ENCODE results near the gene PRLR.
"Not testable (repeated sequence)": the region's sequence is repeated elsewhere in the genome, so short reads cannot be mapped to it uniquely, and the experiment has no call there.

The PRLR gene

DNA sequence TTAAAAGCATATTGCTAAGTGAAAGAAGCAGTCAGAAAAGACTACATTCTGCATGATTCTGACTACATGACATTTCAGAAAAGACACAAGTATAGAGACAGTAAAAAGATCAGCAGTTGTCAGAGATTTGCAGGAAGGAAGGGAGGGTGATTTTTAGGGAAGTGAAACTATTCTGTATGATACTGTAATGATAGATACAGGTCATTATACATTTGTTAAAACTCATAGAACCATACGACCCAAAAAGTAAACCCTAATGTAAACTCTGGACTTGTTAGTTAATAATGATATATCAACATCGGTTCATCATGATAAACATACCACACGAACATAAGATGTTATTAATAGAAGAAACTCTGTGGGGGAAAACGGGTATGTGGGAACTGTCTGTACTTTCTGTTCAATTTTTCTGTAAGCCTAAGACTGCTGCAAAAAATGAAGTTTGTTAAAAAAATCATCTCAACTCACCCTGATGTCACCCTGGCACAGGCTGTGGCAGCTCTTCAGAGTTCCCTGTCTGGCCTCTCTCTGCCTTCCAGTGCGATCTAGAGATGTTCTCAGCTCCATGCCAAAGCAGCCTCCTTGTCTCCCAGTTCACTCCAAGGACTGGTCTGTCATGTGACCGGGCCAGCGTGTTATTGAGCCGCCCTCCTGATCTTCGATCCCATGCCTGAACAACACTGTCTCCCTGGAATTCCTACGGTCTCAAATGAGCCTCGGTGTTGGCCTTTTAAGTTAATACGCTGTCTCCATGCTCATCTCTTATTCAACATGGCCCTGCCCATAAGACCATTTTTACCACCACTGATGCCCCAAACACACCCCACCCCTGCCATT is 35.4 kb downstream of the PRLR start:
- no peak for ATAC-seq

GRCh38 chr5:35192506-35192905 is 37.8 kb downstream of the PRLR start:
- no peak for ATAC-seq

DNA sequence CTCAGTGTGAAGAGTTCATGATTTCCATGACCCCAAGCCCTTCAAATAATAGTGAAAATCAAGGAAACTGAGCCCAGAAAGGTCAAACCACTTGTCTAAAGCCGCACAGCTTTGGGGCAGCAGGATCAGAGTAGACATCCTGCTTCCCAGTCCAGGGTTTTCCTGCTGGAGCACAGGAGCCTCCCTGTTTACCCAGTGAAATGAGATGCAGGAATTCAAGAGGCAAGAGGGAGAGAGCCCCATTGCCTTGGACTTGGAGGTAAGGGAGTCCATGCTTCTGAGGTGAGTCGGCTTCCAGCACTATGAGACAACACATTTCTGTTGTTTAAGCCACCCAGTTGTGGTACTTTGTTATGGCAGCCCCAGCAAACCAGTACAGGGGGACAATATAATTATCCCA is 40.5 kb downstream of the PRLR start:
- ATAC-seq = not testable (repeated sequence)

DNA sequence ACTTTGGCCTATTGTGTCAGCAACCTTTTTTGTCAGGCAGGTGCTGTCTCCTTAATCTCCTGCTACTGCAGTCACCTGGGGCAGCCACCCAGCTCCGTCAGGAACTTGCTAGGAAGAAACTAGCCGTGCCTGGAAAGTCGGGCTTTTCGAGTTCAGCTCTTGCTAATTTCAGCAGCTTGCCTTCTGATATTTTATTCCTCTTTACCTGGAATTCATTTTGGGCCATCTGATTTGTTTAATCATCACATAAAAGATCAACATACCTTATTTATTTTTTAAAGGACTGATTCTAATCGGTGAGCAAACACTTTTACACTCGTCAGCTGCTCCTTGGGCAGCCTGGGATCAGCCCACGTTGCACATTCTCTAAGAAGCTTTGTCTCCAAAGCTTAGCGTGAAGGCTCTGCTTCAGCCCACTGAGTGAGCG is 42.2 kb downstream of the PRLR start:
- ATAC-seq = no peak

- ATAC-seq = not testable (repeated sequence)
These were observed 42.7 kb downstream of the PRLR start for GRCh38 chr5:35187621-35188020.

DNA sequence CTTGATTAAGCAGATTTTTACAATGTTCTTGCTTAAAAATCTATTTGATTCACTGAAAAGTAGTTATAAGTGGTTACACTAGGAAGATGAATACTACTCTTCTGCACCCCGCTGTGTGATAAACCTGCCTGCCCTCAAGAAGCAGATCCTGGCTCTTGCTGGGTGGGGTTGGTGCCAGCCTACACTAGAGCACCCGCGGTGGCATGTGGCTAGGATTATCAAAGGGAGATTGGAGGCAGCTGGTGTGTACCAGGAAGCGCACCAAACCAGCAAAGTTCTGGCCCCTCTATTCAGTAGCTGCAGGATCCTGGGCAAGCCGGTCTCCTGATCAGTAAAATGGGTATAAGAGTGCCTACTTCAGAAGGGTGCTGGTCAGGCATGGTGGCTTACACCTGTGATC is 43.5 kb downstream of the PRLR start:
- ATAC-seq = no peak

GRCh38 chr5:35185518-35185917 is 44.8 kb downstream of the PRLR start:
- ATAC-seq = no peak

DNA sequence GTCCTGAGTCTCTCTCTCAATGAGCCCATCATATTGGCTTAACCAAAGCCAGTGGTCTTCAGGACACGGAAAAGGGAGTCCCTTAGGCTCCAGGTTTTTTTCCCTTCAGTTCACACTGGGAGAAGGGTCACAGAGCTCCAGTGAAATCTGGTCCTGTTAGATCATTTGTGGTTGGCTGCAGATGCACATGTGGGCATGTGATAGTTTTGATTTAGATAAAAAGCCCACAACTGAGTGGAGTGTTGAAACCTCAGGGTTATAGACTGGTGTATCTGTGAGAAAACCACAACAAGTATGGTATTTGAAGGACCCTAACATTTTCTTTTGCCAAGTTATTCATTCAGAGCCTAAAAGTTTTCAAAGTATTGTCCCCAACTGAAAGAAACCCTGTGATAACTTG is 46.7 kb downstream of the PRLR start:
- no peak for ATAC-seq

DNA sequence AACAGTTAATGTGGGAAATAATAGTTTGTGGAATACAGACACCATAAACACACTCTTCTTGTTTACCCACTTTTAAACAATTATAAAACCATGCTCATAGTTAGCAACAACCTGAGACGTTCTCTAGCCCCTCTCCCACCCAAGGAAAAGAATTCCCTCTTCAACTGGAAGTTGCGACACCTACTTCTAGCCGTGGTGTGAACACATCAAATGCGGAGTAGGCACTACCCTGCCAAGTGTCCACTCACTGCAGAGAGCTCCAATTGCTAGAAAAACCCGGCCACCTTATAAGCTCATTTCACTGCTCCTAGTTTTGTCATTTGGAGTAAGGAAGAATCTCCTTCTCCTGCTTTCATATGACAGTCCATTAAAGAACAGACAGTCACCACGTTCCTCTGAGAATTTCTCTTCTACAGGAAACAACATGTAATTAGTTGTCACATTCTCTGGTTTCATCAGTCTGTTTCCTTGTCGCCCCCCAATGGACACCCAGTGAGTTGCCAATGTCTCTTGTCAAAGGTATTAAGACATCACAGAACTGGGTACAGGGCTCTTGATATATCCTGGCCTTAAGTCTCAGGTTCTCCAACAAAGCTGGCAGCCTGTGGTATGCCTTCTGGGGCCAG is 47.3 kb downstream of the PRLR start:
- no peak for ATAC-seq

GRCh38 chr5:35182486-35182885 is 47.8 kb downstream of the PRLR start:
- no peak for ATAC-seq

GRCh38 chr5:35180046-35180445 is 50.2 kb downstream of the PRLR start:
- no peak for ATAC-seq

DNA sequence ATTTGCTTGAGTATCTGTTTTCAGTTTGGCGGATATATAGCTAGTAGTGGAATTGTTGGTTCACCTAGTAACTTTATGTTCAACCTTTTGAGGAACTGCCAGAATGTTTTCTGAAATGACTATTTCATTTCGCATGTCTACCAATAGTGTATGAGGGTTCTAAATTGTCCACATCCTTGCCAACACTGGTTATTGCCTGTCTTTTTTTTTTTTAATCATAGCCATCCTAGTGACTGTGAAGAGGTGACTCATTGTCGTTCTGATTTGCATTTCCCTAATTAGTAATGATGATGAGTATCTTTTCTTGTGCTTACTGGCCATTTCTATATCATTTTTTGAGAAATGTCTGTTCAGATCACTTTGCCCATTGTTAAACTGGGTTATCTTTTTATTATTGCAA is 52.5 kb downstream of the PRLR start:
- ATAC-seq = no peak

DNA sequence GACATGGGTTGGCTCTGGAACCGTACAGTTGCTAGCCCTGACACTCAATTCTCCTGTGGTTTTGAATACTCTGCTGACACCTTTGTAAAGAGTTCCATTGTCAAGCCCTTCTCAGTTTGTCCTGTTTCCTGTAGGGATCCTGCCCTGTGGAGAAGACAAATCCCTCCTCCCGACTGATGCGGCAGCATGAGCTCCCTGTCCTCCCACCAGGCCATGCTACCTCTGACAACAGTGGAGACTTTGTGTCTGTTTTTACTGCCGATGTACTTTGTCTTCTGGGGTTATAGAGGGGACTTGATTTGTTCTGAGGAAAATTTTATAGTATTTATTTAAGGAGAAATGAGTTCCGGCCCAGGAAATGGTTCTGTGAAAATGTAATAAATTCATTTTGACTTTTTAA is 57.8 kb downstream of the PRLR start:
- no peak for ATAC-seq

GRCh38 chr5:35171991-35172390 is 58.3 kb downstream of the PRLR start:
- peak in 1 of 2 donors; percentile 25 for ATAC-seq

DNA sequence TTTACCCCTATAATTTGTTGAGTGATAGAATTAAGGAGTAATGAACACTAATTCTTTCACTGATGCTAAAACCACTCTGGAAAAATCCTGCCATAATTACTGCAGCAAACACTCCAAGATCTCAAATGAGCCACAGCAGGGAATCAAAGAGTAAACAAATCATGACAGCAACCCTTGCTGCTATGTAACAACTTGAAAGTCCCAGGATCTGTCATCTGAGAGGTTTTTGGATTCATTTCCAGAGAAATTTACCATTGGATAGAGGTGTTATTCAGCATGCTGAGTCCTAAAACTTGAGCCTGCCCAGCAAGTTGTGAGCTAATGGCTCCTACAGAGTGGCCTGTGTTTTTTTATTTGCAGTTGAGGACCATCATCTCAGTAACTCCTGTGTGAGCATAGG is 59.2 kb downstream of the PRLR start:
- ATAC-seq = no peak

- ATAC-seq = no peak
These were observed 64.2 kb downstream of the PRLR start for GRCh38 chr5:35166043-35166442.

DNA sequence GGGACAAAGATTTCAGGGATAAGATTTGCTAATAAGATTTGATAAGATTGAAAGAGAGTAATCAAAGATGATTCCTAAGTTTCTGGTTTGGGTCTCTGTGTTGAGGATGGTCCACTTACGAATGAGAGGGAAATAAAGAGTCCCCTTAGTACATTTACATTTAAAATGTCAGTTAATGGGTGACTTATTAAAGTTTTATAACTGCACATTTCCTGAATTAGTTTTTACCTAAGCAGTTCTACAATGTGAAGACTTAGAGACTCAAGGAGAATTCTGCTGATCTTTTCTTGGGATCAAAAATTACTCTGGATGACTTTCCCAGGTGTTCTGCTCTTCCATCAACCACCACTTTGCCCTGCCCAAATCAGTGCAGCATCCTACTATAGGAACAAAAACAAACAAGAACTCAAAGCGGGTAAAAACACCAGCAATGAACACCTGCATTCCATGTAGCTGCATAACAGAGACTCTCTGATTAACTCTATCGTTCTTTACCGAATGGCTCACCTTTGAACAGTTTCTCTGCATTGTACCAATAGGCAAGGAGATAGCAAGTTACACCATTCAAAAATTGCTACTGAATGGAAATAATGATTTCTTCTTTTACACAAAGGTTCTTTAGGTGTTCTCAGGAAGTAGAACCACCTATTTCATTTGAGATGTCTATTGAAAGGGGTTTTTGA is 65.3 kb downstream of the PRLR start:
- ATAC-seq = no peak

DNA sequence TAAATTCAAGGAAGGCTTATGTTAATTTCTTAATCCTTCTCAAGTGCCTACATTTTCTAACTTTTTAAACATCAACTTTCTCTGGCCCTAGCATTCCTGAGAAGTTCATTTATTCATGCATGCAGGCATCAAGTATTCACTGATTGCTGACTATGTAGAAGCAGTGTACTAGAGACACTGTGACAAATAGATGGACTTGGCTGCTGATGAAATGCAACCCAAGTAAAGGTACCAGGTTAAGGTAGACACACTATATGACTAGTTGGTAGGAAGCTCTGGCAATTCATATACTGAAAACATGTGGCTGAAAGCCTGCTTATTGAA is 66.6 kb downstream of the PRLR start:
- no peak for ATAC-seq

GRCh38 chr5:35162848-35163709 is 67.2 kb downstream of the PRLR start:
- no peak for ATAC-seq

GRCh38 chr5:35161652-35162273 is 68.5 kb downstream of the PRLR start:
- no peak for ATAC-seq

DNA sequence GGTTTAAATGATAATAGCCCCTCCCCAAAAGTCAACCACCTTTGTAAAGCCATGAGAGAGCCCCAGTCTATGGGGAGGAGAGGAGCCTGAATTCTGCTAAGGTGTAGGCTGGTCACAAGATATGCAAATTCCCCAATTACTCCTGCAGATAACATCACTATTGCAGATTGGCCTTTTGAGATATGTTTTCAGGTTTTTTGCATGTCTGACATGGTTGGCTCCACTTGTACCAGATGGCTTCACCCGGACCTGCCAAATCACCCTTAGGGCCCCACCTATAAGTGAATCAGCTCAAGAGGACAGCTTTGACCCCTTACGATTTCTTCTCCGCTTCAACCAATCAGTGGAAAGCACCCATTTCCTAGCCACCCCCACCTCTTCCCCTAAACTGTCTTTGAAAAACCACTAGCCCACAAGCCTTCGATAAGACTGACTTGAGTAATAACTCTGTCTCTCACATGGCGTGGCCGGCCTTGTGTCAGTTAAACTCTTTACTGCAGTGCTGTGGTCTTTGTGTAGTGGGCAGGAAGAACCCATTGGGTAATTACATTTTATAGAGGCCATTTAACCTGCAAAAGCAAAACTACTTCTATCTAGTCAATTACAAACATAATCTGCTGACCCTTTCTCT is 69.7 kb downstream of the PRLR start:
- no peak for ATAC-seq

DNA sequence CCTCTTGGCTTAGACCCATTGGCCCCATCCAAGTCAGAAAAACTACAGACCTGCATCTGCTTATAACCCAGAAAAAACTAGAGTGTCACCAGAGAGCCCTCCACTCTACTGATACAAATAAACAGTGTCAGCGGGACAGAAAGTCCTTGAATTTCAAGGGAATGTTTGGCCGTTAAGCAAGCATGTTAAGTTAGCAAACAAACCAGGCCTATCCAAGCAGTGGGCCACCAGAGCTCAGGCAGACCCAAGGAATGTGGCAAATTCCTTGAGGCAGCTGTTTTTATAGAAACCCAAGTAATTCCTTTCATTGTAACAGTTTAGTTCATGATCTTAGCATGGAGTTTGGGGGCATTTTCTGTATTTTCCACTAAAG is 70.9 kb downstream of the PRLR start:
- ATAC-seq = no peak

All from activated CD4-positive, CD25-positive, alpha-beta regulatory T cell treated with anti-CD3 and anti-CD28 coated beads, Interleukin-2, amount 50 U/mL, for 24 hours (primary cell).